Testis (tissue), 3 donors: Measurements from ENCODE around the gene DYNLT5. TPM values are rescaled to one million over a fixed set of nuclear protein-coding genes. Genes with fewer than 3 reads are reported as not detected.

Source experiments
- DNase-seq: peaks from one replicate; pipeline ENCODE4 v3.0.0-alpha.2; 2019
- H3K27ac ChIP-seq, 2 donors: fragments of 200-600 bp; sonication (generic); one replicate each; pipeline ENCODE4 v1.5.1; 2019
- H3K27me3 ChIP-seq: fragments of 200-600 bp; sonication (generic); one replicate; pipeline ENCODE4 v1.5.1; 2019
- H3K36me3 ChIP-seq: fragments of 200-600 bp; sonication (generic); one replicate; pipeline ENCODE4 v1.5.1; 2017; ENCODE audit warnings: low read depth; ENCODE audit errors: missing control alignments
- H3K4me1 ChIP-seq: fragments of 200-600 bp; sonication (generic); one replicate; pipeline ENCODE4 v1.5.1; 2019
- H3K4me3 ChIP-seq, 2 donors: fragments of 200-600 bp; sonication (generic); one replicate each; pipeline ENCODE4 v1.5.1; 2017 to 2019
- H3K9me3 ChIP-seq: fragments of 200-600 bp; sonication (generic); one replicate; pipeline ENCODE4 v1.5.1; 2017
- POLR2A ChIP-seq: fragments of 450-650 bp; IDR thresholded peaks from one replicate; pipeline ENCODE4 v1.6.1; 2017; ENCODE audit warnings: antibody characterized with exemption, mild to moderate bottlenecking, moderate library complexity
- WGBS, 2 donors: methylation state at CpG; one replicate each; pipeline ENCODE4 v1.1.5; 2018; 5-methylcytosine and 5-hydroxymethylcytosine counted together
- intact Hi-C: fragments of 100-400 bp; cut with DNase I; formaldehyde crosslinking; loops from one replicate; pipeline ENCODE4 v1.15.1; 2023; ENCODE audit warnings: low total_unique reads
- polyA plus RNA-seq: library from polyadenylated mRNA; stranded (reverse); fragments of 350-450 nt; fragmentation: Illumina TruSeq; extraction: RNeasy Lipid Tissue Mini Kit (QIAGEN cat#74804); gene quantifications from one replicate; pipeline ENCODE4 v1.2.3, GENCODE V29; 2014; ENCODE audit warnings: low read depth, low replicate concordance; ENCODE audit not compliant: insufficient read depth
- total RNA-seq, 2 donors: library from RNA; depleted of rRNA; stranded (reverse); fragments of >200 nt; gene quantifications; one replicate each; pipeline ENCODE4 v1.2.3, GENCODE V29; 2016
- TF ChIP-seq, protein P1 (sequence below), 3 experiments: fragments of 450-650 bp in 2 of 3; fragments of 200-600 bp in 1 of 3; sonication (generic) in 1 of 3; IDR thresholded peaks; one replicate each; pipeline ENCODE4 v1.5.1; 2016 to 2019; ENCODE audit warnings: antibody characterized with exemption in 3 of 3, mild to moderate bottlenecking in 2 of 3, moderate library complexity in 1 of 3

Gene DYNLT5
- total and polyA plus RNA-seq, 3 donors from 2014 or later: 1.6 TPM; not detected in 2

GRCh38 chr1:66773227-66773626, 21.0 kb downstream of the DYNLT5 start:
- WGBS, 2 donors: 89 to 90% methylated on average over 2 of the region's 2 CpGs

GRCh38 chr1:66774438-66774837, 22.2 kb downstream of the DYNLT5 start:
- intact Hi-C loops: no loop called here
- Histone ChIP-seq H3K27me3 (no peaks in the 10 kb centered on the region), H3K4me1 (no peaks in the 10 kb centered on the region), H3K27ac (no peak overlapping the region), H3K36me3 (no peaks in the 10 kb centered on the region), H3K4me3 (no peak overlapping the region), H3K9me3 (no peaks in the 10 kb centered on the region)
- DNase-seq: no peak
- WGBS, 2 donors: 65 to 89% methylated on average over 2 of the region's 2 CpGs
- TF ChIP-seq, protein P1, sequence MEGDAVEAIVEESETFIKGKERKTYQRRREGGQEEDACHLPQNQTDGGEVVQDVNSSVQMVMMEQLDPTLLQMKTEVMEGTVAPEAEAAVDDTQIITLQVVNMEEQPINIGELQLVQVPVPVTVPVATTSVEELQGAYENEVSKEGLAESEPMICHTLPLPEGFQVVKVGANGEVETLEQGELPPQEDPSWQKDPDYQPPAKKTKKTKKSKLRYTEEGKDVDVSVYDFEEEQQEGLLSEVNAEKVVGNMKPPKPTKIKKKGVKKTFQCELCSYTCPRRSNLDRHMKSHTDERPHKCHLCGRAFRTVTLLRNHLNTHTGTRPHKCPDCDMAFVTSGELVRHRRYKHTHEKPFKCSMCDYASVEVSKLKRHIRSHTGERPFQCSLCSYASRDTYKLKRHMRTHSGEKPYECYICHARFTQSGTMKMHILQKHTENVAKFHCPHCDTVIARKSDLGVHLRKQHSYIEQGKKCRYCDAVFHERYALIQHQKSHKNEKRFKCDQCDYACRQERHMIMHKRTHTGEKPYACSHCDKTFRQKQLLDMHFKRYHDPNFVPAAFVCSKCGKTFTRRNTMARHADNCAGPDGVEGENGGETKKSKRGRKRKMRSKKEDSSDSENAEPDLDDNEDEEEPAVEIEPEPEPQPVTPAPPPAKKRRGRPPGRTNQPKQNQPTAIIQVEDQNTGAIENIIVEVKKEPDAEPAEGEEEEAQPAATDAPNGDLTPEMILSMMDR (IDR thresholded peaks at IDR 0.05): no peak
- TF ChIP-seq POLR2A: no peak

More at GRCh38 chr1:66773227-66773626, 21.0 kb downstream of the DYNLT5 start:
- no peak overlapping the region for H3K27ac ChIP-seq
- H3K4me3 ChIP-seq: no peak overlapping the region
- DNase-seq: no peak
- TF ChIP-seq, protein P1 (IDR thresholded peaks at IDR 0.05): no peak
- no peak for TF ChIP-seq POLR2A
- no peaks in the 10 kb centered on the region for H3K9me3 ChIP-seq
- intact Hi-C loops: no loop called here
- no peaks in the 10 kb centered on the region for H3K4me1 ChIP-seq
- no peaks in the 10 kb centered on the region for H3K36me3 ChIP-seq
- no peaks in the 10 kb centered on the region for H3K27me3 ChIP-seq

DNA sequence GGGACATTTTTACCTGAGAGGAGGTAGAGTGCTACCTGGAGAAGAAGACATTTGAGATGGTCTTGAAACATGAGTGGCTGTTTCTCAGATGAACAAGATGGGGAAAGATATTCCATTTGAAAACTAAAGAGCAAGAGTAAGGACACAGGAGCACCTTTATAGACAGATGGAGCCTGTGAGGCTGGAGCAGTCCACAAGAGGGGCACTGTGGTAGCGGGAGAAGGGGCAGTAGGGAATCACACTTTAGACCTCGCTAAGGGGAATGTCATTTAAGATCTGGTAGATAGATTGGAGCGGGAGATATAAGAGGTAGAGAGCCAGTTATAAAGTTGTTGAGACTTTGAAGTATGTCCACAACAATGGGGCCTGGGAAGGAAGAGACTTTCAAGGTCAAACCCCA, 23.4 kb downstream of the DYNLT5 start:
- TF ChIP-seq POLR2A: no peak
- TF ChIP-seq, protein P1 (IDR thresholded peaks at IDR 0.05): no peak
- no peaks in the 10 kb centered on the region for H3K27me3 ChIP-seq
- WGBS, 2 donors: 80 to 85% methylated on average over 3 of the region's 3 CpGs
- no peaks in the 10 kb centered on the region for H3K36me3 ChIP-seq
- no peak overlapping the region for H3K27ac ChIP-seq
- H3K9me3 ChIP-seq: no peaks in the 10 kb centered on the region
- intact Hi-C loops: no loop called here
- H3K4me3 ChIP-seq: no peak overlapping the region
- DNase-seq: no peak
- no peaks in the 10 kb centered on the region for H3K4me1 ChIP-seq

DNA sequence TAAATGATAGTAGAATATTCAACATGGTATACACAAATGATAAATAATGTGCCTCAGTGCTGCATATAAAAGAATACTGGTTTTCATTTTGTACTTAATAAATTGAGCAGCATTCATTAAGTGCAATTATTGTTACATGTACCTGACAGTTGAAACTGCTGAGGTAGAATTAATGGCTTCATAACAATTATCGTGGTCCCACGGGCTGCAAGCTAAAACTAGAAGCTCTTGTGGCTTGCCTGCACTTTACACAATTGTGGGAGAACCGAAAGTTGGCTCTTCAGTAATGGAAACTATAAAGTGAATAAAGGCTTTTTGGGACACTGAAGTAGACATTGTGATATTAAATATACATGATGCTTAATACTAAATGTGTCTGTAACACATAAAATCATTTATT, 25.6 kb downstream of the DYNLT5 start:
- TF ChIP-seq, protein P1 (IDR thresholded peaks at IDR 0.05): no peak
- TF ChIP-seq POLR2A: no peak
- H3K9me3 ChIP-seq: no peaks in the 10 kb centered on the region
- no peak overlapping the region for H3K27ac ChIP-seq
- no peaks in the 10 kb centered on the region for H3K27me3 ChIP-seq
- WGBS, 2 donors: 46 to 65% methylated on average over 3 of the region's 3 CpGs
- H3K36me3 ChIP-seq: no peaks in the 10 kb centered on the region
- no peaks in the 10 kb centered on the region for H3K4me1 ChIP-seq
- no peak overlapping the region for H3K4me3 ChIP-seq
- intact Hi-C loops: no loop called here
- DNase-seq: no peak

GRCh38 chr1:66778266-66778665, 26.0 kb downstream of the DYNLT5 start:
- 67 to 72% methylated on average over 4 of the region's 4 CpGs for WGBS, 2 donors
- Histone ChIP-seq H3K4me1 (no peaks in the 10 kb centered on the region), H3K27ac (no peak overlapping the region), H3K36me3 (no peaks in the 10 kb centered on the region), H3K4me3 (no peak overlapping the region), H3K9me3 (no peaks in the 10 kb centered on the region), H3K27me3 (no peaks in the 10 kb centered on the region)
- TF ChIP-seq, protein P1 (IDR thresholded peaks at IDR 0.05): no peak
- no peak for TF ChIP-seq POLR2A
- intact Hi-C loops: no loop called here
- no peak for DNase-seq
